Heart right ventricle (tissue), 16 donors: ENCODE data around the gene MAP3K6. TPM values are rescaled to one million over a fixed set of nuclear protein-coding genes. Genes with fewer than 3 reads are reported as not detected.
A peak's percentile ranks its signal among the peaks of the same experiment; 100 is the strongest.

Experiments
- ATAC-seq, 8 donors: fragments of 200-7000 bp; cut with Tn5 transposase; one replicate each; pipeline ENCODE4 v1.9.1; 2020; ENCODE audit warnings: mild to moderate bottlenecking in 8 of 8, moderate library complexity in 8 of 8, moderate number of reproducible peaks in 1 of 8
- DNase-seq, 2 donors: peaks; one replicate each; pipeline ENCODE4 v3.0.0-alpha.2; 2020
- H3K27ac ChIP-seq, 10 donors: fragments of 200-600 bp; sonication (generic) in 2 of 10; one replicate each; pipeline versions ENCODE4 v1.5.0 to v1.8.0; 2020 to 2022; ENCODE audit warnings: mild to moderate bottlenecking in 3 of 10
- H3K27me3 ChIP-seq, 7 donors: fragments of 200-600 bp; one replicate each; pipeline ENCODE4 v1.8.0; 2021 to 2022; ENCODE audit warnings: mild to moderate bottlenecking in 2 of 7
- H3K36me3 ChIP-seq, 9 donors: fragments of 200-600 bp; sonication (generic) in 1 of 9; one replicate each; pipeline versions ENCODE4 v1.5.0 to v1.8.0; 2020 to 2022; ENCODE audit warnings: mild to moderate bottlenecking in 2 of 9
- H3K4me1 ChIP-seq, 9 donors: fragments of 200-600 bp; sonication (generic) in 1 of 9; one replicate each; pipeline versions ENCODE4 v1.5.0 to v1.8.0; 2020 to 2022; ENCODE audit warnings: mild to moderate bottlenecking in 4 of 9
- H3K4me3 ChIP-seq, 10 donors: fragments of 200-600 bp; sonication (generic) in 2 of 10; one replicate each; pipeline versions ENCODE4 v1.5.0 to v1.8.0; 2020 to 2022; ENCODE audit warnings: mild to moderate bottlenecking in 7 of 10, moderate library complexity in 2 of 10
- H3K9me3 ChIP-seq, 11 donors: fragments of 200-600 bp in 10 of 11; sonication (generic) in 2 of 11; one replicate each; pipeline versions ENCODE4 v1.5.0 to v1.8.0; 2013 to 2022; ENCODE audit warnings: mild to moderate bottlenecking in 2 of 11, control low read depth in 1 of 11, moderate library complexity in 1 of 11
- WGBS, 2 donors: extraction: QIAGEN DNeasy Blood & Tissue Kit; methylation state at CpG; one replicate each; pipeline ENCODE4 v1.1.7; 2013; ENCODE audit warnings: inconsistent platforms in 1 of 2; 5-methylcytosine and 5-hydroxymethylcytosine counted together
- intact Hi-C, 10 donors: fragments of 100-400 bp; cut with DNase I; formaldehyde crosslinking; loops; one replicate each; pipeline versions ENCODE4 v1.11.1 to v1.14.2; 2022
- polyA plus RNA-seq, 2 donors: library from polyadenylated mRNA; stranded (reverse); fragments of 200-250 nt; gene quantifications; one replicate each; pipeline ENCODE4 v1.2.3, GENCODE V29; 2013
- total RNA-seq, 10 donors: library from RNA; stranded (reverse); fragmentation: NEBNext Ultra II Directional in 3 of 10; extraction: Animal tissue kit (Norgen Biotek cat#: 25700) in 3 of 10; gene quantifications; one replicate each; pipeline versions ENCODE4 v1.2.1 to v1.2.4, GENCODE V29; 2021 to 2023
- TF ChIP-seq, protein P1 (sequence below), 9 donors: fragments of 200-600 bp; sonication (generic) in 2 of 9; IDR thresholded peaks; one replicate each; pipeline versions ENCODE4 v1.5.0 to v1.8.0; 2021 to 2022; ENCODE audit warnings: antibody characterized with exemption in 9 of 9, mild to moderate bottlenecking in 5 of 9, moderate library complexity in 1 of 9
- donor health status: Arrhythmogenic right ventricular cardiomyopathy.
- donor health status: ischemic (EF 13 %, LVEDD 7.1; RV severe dilation, severe dysfunction).
- donor health status: healthy with polysubstance abuse.
- donor health status: DM: no; HTN: yes; CAD: no.
- donor health status: DM: no; HTN: no; CAD: no.
- donor health status: ischemic (EF 25% LVEDD 6.9; RV normal size, moderate dysfunction).
- donor health status: ischemic (EF 25% LVEDD 5.7; RV mildly dilated, moderate dysfunction).
- donor health status: healthy.
- donor health status: DM: yes; HTN: yes; CAD: no.
- donor health status: Ischemic cardiomyopathy.
- donor health status: ischemic (EF 35%, LVEDD 5.7; RV mildly dilated, moderate dysfunction).
- donor health status: nonischemic (EF 11% LVEDD 7.7; RV severe dilation, severe dysfunction).
- donor health status: DM: yes; HTN: yes; CAD: no.
- donor health status: PGD.
- donor health status: ischemic (EF 29% LVEDD 5.4; RV normal size, mild dysfunction).
- donor health status: nonischemic (EF 23%, LVEDD 6.1; RV moderate dilation, normal function).

Gene MAP3K6
- total and polyA plus RNA-seq, 12 donors, result 18.6 to 179 (median 30.4) TPM

DNA sequence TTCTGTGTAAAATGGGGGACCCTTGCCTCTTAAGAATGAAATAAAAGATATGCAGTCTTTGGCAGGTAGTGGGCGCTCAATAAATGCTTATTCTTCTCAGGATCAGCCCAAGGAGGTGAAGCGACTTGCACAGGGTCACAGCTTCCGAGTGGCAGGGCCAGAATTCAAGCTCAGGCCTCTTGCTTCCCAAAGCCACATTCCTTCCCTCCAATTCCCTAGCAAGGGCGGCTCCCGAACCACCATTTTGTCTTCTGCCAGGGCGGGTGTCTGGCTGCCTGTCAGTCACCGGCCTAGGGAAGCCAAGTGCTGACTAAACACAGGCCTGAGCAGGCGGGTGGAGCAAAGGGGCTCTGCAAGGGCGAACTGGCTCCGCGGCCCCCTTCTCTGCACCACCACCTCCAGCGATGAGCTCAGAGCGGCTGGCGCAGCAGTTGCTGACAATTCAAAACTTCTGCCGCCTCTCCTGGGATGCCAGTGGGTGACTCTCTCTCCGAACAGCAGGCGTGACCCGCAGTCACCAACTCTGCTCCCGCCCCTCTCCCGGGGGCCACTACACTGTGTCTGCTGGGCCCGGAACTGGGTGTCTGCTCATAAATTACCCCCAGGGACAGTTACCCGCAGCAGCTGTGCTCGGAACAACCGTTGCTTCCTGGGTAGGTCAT is 36.4 kb upstream of the MAP3K6 start:
- TF ChIP-seq, protein P1, sequence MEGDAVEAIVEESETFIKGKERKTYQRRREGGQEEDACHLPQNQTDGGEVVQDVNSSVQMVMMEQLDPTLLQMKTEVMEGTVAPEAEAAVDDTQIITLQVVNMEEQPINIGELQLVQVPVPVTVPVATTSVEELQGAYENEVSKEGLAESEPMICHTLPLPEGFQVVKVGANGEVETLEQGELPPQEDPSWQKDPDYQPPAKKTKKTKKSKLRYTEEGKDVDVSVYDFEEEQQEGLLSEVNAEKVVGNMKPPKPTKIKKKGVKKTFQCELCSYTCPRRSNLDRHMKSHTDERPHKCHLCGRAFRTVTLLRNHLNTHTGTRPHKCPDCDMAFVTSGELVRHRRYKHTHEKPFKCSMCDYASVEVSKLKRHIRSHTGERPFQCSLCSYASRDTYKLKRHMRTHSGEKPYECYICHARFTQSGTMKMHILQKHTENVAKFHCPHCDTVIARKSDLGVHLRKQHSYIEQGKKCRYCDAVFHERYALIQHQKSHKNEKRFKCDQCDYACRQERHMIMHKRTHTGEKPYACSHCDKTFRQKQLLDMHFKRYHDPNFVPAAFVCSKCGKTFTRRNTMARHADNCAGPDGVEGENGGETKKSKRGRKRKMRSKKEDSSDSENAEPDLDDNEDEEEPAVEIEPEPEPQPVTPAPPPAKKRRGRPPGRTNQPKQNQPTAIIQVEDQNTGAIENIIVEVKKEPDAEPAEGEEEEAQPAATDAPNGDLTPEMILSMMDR (IDR thresholded peaks at IDR 0.05), result peak in 5 of 9 donors; percentile 5 to 34 (median 9)
- Histone ChIP-seq H3K4me3 (peak overlapping the region in 3 of 10 donors; percentile 5 to 28 (median 10)), H3K4me1 (peaks cover 41 to 97% (median 85%) of the 10 kb centered on the region in 9 donors), H3K9me3 (no peaks in the 10 kb centered on the region), H3K27ac (peak overlapping the region; percentile 68 to 91 (median 82)), H3K27me3 (no peaks in the 10 kb centered on the region), H3K36me3 (peaks cover 0 to 30% (median 16%) of the 10 kb centered on the region in 9 donors)
- ATAC-seq, result peak; percentile 14 to 53 (median 47)
- WGBS, 2 donors, result 35 to 39% methylated on average over 24 of the region's 24 CpGs
- peak; percentile 54 to 73 for DNase-seq
- intact Hi-C loops, result loop anchor here in 9 of 10 donors (2.0 to 10.0 kb wide), 4 partner anchors 202 to 262 kb away; partner anchors contain the start of gene AHDC1 (in 1 of the 9)

DNA sequence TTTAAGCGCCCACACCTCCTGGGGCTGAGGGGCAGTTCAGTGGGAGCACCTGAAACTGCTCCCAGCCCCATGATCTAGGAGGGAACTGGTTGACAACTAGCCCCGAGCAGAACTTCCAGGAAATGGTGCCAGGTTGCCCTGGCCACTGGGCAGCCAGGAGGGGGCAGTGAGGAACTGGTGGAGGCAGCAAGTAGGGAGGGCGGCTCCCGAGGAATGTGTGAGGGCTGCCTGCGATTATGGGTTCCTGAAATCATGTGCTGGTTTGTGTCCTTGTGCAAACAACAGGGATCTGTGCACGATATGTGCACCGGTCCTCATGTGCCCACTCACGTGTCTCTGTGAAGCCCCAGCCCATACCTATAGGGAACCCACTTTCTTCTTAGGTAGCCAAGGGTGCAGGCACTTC is 35.6 kb upstream of the MAP3K6 start:
- DNase-seq (peak; percentile 73 to 79), ATAC-seq (peak; percentile 24 to 53 (median 41))
- TF ChIP-seq, protein P1 (IDR thresholded peaks at IDR 0.05), result peak; percentile 25 to 68 (median 58)
- 27 to 32% methylated on average over 8 of the region's 8 CpGs for WGBS, 2 donors
- H3K4me1 ChIP-seq, result peaks cover 41 to 100% (median 86%) of the 10 kb centered on the region in 9 donors
- intact Hi-C loops, result loop anchor here in 9 of 10 donors (2.0 to 10.0 kb wide), 4 partner anchors 202 to 262 kb away; partner anchors contain the start of gene AHDC1 (in 1 of the 9)
- H3K9me3 ChIP-seq, result no peaks in the 10 kb centered on the region
- H3K27me3 ChIP-seq, result no peaks in the 10 kb centered on the region
- peak overlapping the region; percentile 68 to 91 (median 82) for H3K27ac ChIP-seq
- no peak overlapping the region for H3K4me3 ChIP-seq
- H3K36me3 ChIP-seq, result peaks cover 0 to 22% (median 9%) of the 10 kb centered on the region in 9 donors

DNA sequence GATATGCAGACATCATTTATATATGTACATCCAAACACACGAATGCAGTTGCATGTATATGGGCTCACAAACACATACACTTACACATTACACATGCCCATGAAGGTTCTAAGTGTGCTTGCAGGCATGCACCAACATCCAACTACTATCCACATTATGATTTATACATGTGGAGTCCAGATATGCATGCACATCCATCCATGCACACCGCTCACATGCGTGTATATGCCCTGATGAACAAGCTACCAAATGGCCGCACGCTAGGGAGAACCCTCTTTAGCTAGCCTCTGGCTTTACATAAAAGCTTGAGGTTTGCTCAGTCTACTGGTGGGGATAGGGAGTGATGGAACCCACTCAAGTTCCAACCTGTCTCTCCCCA is 34.2 kb upstream of the MAP3K6 start:
- peaks cover 0 to 8% (median 0%) of the 10 kb centered on the region in 9 donors for H3K36me3 ChIP-seq
- no peak overlapping the region for H3K4me3 ChIP-seq
- TF ChIP-seq, protein P1 (IDR thresholded peaks at IDR 0.05), result no peak
- no peaks in the 10 kb centered on the region for H3K27me3 ChIP-seq
- intact Hi-C loops, result loop anchor here in 8 of 10 donors (5.0 to 10.0 kb wide), 3 partner anchors 206 to 264 kb away; no protein-coding TSS in a partner anchor
- ATAC-seq, result no peak
- no peaks in the 10 kb centered on the region for H3K9me3 ChIP-seq
- DNase-seq, result no peak
- peaks cover 37 to 100% (median 84%) of the 10 kb centered on the region in 9 donors for H3K4me1 ChIP-seq
- WGBS, 2 donors, result 90 to 92% methylated on average over 5 of the region's 5 CpGs
- peak overlapping the region in 2 of 10 donors; percentile 90 to 91 for H3K27ac ChIP-seq

DNA sequence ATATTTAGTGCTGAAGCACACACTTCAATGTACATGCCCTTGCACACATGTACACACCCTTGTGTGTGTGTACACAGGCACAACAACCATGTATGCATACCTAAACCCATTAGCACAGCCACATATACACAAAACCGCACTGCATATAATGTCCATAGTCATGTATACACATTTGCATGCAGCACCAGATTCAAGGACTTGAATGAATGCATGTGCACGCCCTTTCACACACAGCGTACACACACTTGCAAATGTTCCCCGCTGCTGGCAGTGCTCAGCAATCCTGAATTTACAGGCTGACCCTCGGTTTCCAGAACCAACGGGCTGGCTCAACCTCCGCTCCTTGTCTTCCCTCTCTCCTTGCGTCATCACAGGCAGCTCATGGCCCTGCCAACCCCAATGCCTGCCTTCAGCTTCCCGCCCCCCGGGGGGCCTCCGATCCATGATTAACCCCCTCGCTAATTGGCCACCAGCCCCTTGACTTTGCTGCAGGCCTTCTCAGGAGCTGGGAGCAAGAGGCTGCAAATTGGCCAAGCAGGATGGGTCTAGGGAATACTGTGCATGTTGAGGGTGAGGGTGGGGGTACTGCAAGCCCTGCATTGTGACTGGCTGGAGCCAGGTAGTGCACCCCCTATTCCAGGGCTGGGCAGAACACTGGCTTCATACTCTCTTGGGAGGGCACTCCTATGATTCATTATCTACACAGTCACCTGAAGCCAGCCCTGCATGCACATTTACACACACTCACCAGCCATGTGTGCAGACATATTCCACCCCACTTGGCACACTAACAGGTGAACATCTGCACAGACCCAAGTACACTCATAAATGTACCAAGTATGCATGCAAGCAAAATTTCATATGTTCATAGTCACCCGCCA is 33.6 kb upstream of the MAP3K6 start:
- DNase-seq (no peak), ATAC-seq (no peak)
- Histone ChIP-seq H3K9me3 (no peaks in the 10 kb centered on the region), H3K27me3 (no peaks in the 10 kb centered on the region), H3K4me1 (peaks cover 34 to 100% (median 84%) of the 10 kb centered on the region in 9 donors), H3K36me3 (peaks cover 0 to 6% (median 0%) of the 10 kb centered on the region in 9 donors), H3K27ac (no peak overlapping the region), H3K4me3 (no peak overlapping the region)
- 51 to 58% methylated on average over 13 of the region's 13 CpGs for WGBS, 2 donors
- intact Hi-C loops, result loop anchor here in 8 of 10 donors (5.0 to 10.0 kb wide), 3 partner anchors 207 to 264 kb away; no protein-coding TSS in a partner anchor
- TF ChIP-seq, protein P1 (IDR thresholded peaks at IDR 0.05), result no peak
